Thoracic aorta (tissue), 2 donors: ENCODE data around the gene ENTPD1. TPM values are rescaled to one million over a fixed set of nuclear protein-coding genes. Genes with fewer than 3 reads are reported as not detected.
"Not testable (repeated sequence)": the region's sequence is repeated elsewhere in the genome, so short reads cannot be mapped to it uniquely, and the experiment has no call there.

Experiments used
- ATAC-seq: fragments of 150-250 bp; one replicate; pipeline ENCODE4 v1.8.0; 2017; ENCODE audit warnings: low read depth; ENCODE audit not compliant: insufficient number of reproducible peaks, low FRiP score
- DNase-seq: peaks from one replicate; pipeline ENCODE4 v3.0.0-alpha.2; 2020; ENCODE audit warnings: low spot score
- H3K27ac ChIP-seq, 2 donors: fragments of 200-600 bp; sonication (generic); 1 replicate in 1 of 2; 2 replicates in 1 of 2; pipeline ENCODE4 v1.5.1; 2016; ENCODE audit warnings: mild to moderate bottlenecking in 2 of 2, moderate library complexity in 2 of 2
- H3K27me3 ChIP-seq: fragments of 200-600 bp; sonication (generic); replicated peaks from 2 replicates; pipeline ENCODE4 v1.6.0; 2016; ENCODE audit warnings: mild to moderate bottlenecking; ENCODE audit not compliant: insufficient read depth
- H3K36me3 ChIP-seq: fragments of 200-600 bp; sonication (generic); one replicate; pipeline ENCODE4 v1.5.1; 2016
- H3K4me1 ChIP-seq, 2 donors: fragments of 200-600 bp; sonication (generic); 1 replicate in 1 of 2; 2 replicates in 1 of 2; pipeline versions ENCODE4 v1.5.1 to v1.6.0; 2016; ENCODE audit warnings: low read depth in 2 of 2, mild to moderate bottlenecking in 1 of 2; ENCODE audit not compliant: control insufficient read depth in 1 of 2
- H3K4me3 ChIP-seq: fragments of 200-600 bp; sonication (generic); 2 replicates; pipeline ENCODE4 v1.5.1; 2016; ENCODE audit warnings: mild to moderate bottlenecking
- H3K9me3 ChIP-seq: fragments of 200-600 bp; sonication (generic); 2 replicates; pipeline ENCODE4 v1.5.1; 2016
- CTCF ChIP-seq: fragments of 200-600 bp; sonication (generic); IDR thresholded peaks from one replicate; pipeline ENCODE4 v1.5.1; 2019; ENCODE audit warnings: antibody characterized with exemption
- total RNA-seq, 2 donors: library from RNA; depleted of rRNA; stranded (reverse); fragments of >200 nt; gene quantifications; one replicate each; pipeline versions ENCODE4 v1.1.0 to v1.2.3, GENCODE V29; 2016

Gene ENTPD1
- total RNA-seq, 2 donors from 2014 or later, result 32.1 to 63.6 TPM

- Histone ChIP-seq H3K36me3 (no peaks in the 10 kb centered on the region), H3K4me3 (no peak overlapping the region), H3K27me3 (no peaks in the 10 kb centered on the region), H3K27ac (no peak overlapping the region), H3K9me3 (no peaks in the 10 kb centered on the region), H3K4me1 (no peaks in the 10 kb centered on the region)
- TF ChIP-seq CTCF, result no peak
- no peak for DNase-seq
- ATAC-seq, result no peak
Observed at GRCh38 chr10:95716866-95717265, 39.1 kb upstream of the ENTPD1 start.

GRCh38 chr10:95720745-95721144 is 35.2 kb upstream of the ENTPD1 start:
- H3K4me1 ChIP-seq, H3K36me3 ChIP-seq, ATAC-seq, H3K4me3 ChIP-seq, H3K9me3 ChIP-seq, H3K27me3 ChIP-seq, DNase-seq, H3K27ac ChIP-seq: not testable (repeated sequence)

GRCh38 chr10:95722496-95722895 is 33.5 kb upstream of the ENTPD1 start:
- H3K27ac ChIP-seq, H3K36me3 ChIP-seq, DNase-seq, H3K4me1 ChIP-seq, ATAC-seq, H3K4me3 ChIP-seq, H3K9me3 ChIP-seq, H3K27me3 ChIP-seq: not testable (repeated sequence)

- ATAC-seq (no peak), DNase-seq (no peak)
- Histone ChIP-seq H3K4me1 (no peaks in the 10 kb centered on the region), H3K36me3 (no peaks in the 10 kb centered on the region), H3K9me3 (peaks cover 12% of the 10 kb centered on the region), H3K4me3 (no peak overlapping the region), H3K27me3 (no peaks in the 10 kb centered on the region), H3K27ac (no peak overlapping the region)
- no peak for TF ChIP-seq CTCF
Observed at GRCh38 chr10:95728526-95728925, 27.4 kb upstream of the ENTPD1 start.

GRCh38 chr10:95729323-95730055 is 26.5 kb upstream of the ENTPD1 start:
- Histone ChIP-seq H3K9me3 (peaks cover 12% of the 10 kb centered on the region), H3K27me3 (no peaks in the 10 kb centered on the region), H3K4me3 (no peak overlapping the region), H3K36me3 (no peaks in the 10 kb centered on the region), H3K4me1 (no peaks in the 10 kb centered on the region), H3K27ac (peak overlapping the region in 1 of 2 donors; percentile 20)
- no peak for TF ChIP-seq CTCF
- DNase-seq (no peak), ATAC-seq (no peak)

- ATAC-seq, result no peak
- H3K27ac ChIP-seq, result peak overlapping the region in 1 of 2 donors; percentile 20
- DNase-seq, result no peak
- no peaks in the 10 kb centered on the region for H3K36me3 ChIP-seq
- H3K4me3 ChIP-seq, result no peak overlapping the region
- H3K4me1 ChIP-seq, result no peaks in the 10 kb centered on the region
- no peaks in the 10 kb centered on the region for H3K27me3 ChIP-seq
- TF ChIP-seq CTCF, result no peak
- H3K9me3 ChIP-seq, result peaks cover 12% of the 10 kb centered on the region
Observed at GRCh38 chr10:95730233-95730632, 25.7 kb upstream of the ENTPD1 start.

- not testable (repeated sequence) for H3K4me1 ChIP-seq, H3K27me3 ChIP-seq, H3K36me3 ChIP-seq, H3K27ac ChIP-seq, ATAC-seq, DNase-seq, H3K4me3 ChIP-seq
- H3K9me3 ChIP-seq, result peaks cover 12% of the 10 kb centered on the region
Observed at GRCh38 chr10:95732907-95733306, 23.1 kb upstream of the ENTPD1 start.
